SU-DHL-6 (cell line): ENCODE data around the gene SLC40A1.

Source experiments
- H2AFZ ChIP-seq: fragments of 200-600 bp; sonication (generic); 2 replicates; pipeline ENCODE4 v1.6.1; 2014; ENCODE audit warnings: low read depth, mild to moderate bottlenecking, moderate library complexity, mixed read lengths, antibody characterized with exemption, low read length; ENCODE audit not compliant: severe bottlenecking
- H3F3A ChIP-seq: fragments of 200-600 bp; shearing (Covaris generic); 2 replicates; pipeline ENCODE4 v1.6.0; 2016; ENCODE audit warnings: antibody characterized with exemption, mild to moderate bottlenecking; ENCODE audit not compliant: insufficient read depth
- H3K27ac ChIP-seq: fragments of 200-600 bp; sonication (generic); 2 replicates; pipeline ENCODE4 v1.5.1; 2016; ENCODE audit warnings: low read depth, mild to moderate bottlenecking, low read length, moderate library complexity, mixed read lengths
- H3K27me3 ChIP-seq: fragments of 200-600 bp; sonication (generic), shearing (Covaris generic); 2 replicates; pipeline ENCODE4 v1.6.0; 2014; ENCODE audit warnings: mild to moderate bottlenecking, low read length
- H3K36me3 ChIP-seq: fragments of 200-600 bp; sonication (generic); 2 replicates; pipeline ENCODE4 v1.6.1; 2014; ENCODE audit warnings: mild to moderate bottlenecking, low read length, mixed read lengths
- H3K4me2 ChIP-seq: fragments of 300-600, 200-600 bp; shearing (Covaris generic), sonication (generic); 2 replicates; pipeline ENCODE4 v1.6.0; 2014; ENCODE audit warnings: low read length, low read depth, mild to moderate bottlenecking; ENCODE audit not compliant: poor library complexity, severe bottlenecking
- H3K4me3 ChIP-seq: fragments of 200-600 bp; sonication (generic); 2 replicates; pipeline ENCODE4 v1.5.1; 2014; ENCODE audit warnings: antibody characterized with exemption, low read length, mild to moderate bottlenecking, mixed read lengths; ENCODE audit not compliant: insufficient read depth, poor library complexity, severe bottlenecking
- H3K79me2 ChIP-seq: fragments of 200-600 bp; sonication (generic); 2 replicates; pipeline ENCODE4 v1.6.1; 2014; ENCODE audit warnings: mild to moderate bottlenecking, low read length, moderate library complexity; ENCODE audit not compliant: insufficient read depth
- H3K9ac ChIP-seq: fragments of 200-600 bp; sonication (generic); 2 replicates; pipeline ENCODE4 v1.7.0; 2014; ENCODE audit warnings: mild to moderate bottlenecking, low read length
- H3K9me2 ChIP-seq: fragments of 200-600 bp; sonication (generic); replicated peaks from 2 replicates; pipeline ENCODE4 v1.6.1; 2014; ENCODE audit warnings: low read length; ENCODE audit not compliant: insufficient read depth
- H3K9me3 ChIP-seq: fragments of 200-600 bp; sonication (generic); 2 replicates; pipeline ENCODE4 v1.6.1; 2014; ENCODE audit warnings: low read length, mixed read lengths; ENCODE audit not compliant: insufficient read depth
- H4K20me1 ChIP-seq: fragments of 200-600 bp; sonication (generic); 2 replicates; pipeline ENCODE4 v1.6.1; 2014; ENCODE audit warnings: low read depth, mild to moderate bottlenecking, antibody characterized with exemption, low read length, moderate library complexity, mixed read lengths
- CTCF ChIP-seq: fragments of 200-600 bp; sonication (generic); IDR thresholded peaks from one replicate; pipeline ENCODE4 v1.5.1; 2017; ENCODE audit warnings: antibody characterized with exemption, mild to moderate bottlenecking, low read length, moderate library complexity; ENCODE audit not compliant: insufficient read depth, poor library complexity, severe bottlenecking
- EZH2phosphoT487 ChIP-seq: fragments of 200-600 bp; sonication (generic), shearing (Covaris generic); conservative IDR thresholded peaks from 2 replicates; pipeline ENCODE4 v1.6.1; 2018; ENCODE audit warnings: mild to moderate bottlenecking, antibody characterized with exemption, low read length, moderate library complexity, mixed read lengths

The SLC40A1 gene, protein sequence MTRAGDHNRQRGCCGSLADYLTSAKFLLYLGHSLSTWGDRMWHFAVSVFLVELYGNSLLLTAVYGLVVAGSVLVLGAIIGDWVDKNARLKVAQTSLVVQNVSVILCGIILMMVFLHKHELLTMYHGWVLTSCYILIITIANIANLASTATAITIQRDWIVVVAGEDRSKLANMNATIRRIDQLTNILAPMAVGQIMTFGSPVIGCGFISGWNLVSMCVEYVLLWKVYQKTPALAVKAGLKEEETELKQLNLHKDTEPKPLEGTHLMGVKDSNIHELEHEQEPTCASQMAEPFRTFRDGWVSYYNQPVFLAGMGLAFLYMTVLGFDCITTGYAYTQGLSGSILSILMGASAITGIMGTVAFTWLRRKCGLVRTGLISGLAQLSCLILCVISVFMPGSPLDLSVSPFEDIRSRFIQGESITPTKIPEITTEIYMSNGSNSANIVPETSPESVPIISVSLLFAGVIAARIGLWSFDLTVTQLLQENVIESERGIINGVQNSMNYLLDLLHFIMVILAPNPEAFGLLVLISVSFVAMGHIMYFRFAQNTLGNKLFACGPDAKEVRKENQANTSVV

DNA sequence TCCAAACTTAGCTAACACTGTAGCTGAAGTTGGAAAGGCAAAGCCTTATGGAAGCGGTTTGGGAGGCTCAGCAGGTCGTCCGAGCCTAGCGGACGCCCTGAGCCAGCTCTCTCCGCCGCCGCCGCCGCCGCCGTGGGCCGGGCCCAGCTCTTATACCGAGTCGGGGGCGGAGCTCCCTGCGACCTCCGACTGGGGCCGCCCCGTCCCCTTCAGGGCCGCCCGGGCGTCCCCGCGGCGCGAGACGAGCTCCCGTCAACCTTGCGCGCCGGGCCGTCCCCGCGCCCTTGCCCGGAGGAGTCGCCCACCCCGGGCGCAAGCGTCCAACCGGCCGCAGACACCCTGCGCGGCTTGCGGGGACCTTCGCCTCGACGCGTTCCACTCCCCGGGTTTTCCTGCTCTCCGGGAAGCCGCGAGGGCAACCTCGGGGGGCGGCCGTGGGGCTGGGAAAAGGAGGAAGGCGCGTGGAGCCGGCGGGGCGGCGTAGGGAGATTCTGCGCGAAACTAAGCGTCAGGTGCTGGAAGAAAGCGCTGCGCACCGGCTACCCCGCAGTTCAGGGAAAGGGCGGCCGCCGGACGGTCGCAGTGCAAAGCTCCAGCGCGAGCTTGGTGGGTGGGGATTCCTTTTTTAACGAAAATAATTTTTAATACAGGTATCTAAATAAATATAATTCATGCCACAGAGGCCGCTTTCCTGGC, at the start of gene SLC40A1:
Gene SLC40A1 (minus strand): TSS at position 129 of the 696 bp plus-strand sequence. CDS start 326 bp downstream, outside the sequence.
- no peak within 1 kb of the TSS for H3K9ac ChIP-seq
- peak within 1 kb of the TSS; percentile 1 for H2AFZ ChIP-seq
- H3K4me2 ChIP-seq, result peak within 1 kb of the TSS; percentile 43
- H3K9me3 ChIP-seq, result no peaks in the 10 kb centered on the region
- no peaks in the 10 kb centered on the region for H3F3A ChIP-seq
- no peaks in the 10 kb centered on the region for H4K20me1 ChIP-seq
- TF ChIP-seq CTCF (no peak), EZH2phosphoT487 (no peak)
- no peaks in the 10 kb centered on the region for H3K36me3 ChIP-seq
- H3K4me3 ChIP-seq, result no peak within 1 kb of the TSS
- H3K9me2 ChIP-seq, result no peaks in the 10 kb centered on the region
- no peak within 1 kb of the TSS for H3K27ac ChIP-seq
- H3K27me3 ChIP-seq, result 0 out of 2 replicates have a peak, but pooled peaks cover 2% of the 10 kb centered on the region
- no peaks in the 10 kb centered on the region for H3K79me2 ChIP-seq

GRCh38 chr2:189629531-189630453, 49.2 kb upstream of the SLC40A1 start:
- Histone ChIP-seq H3K9me3 (no peaks in the 10 kb centered on the region), H2AFZ (no peak overlapping the region), H3K9me2 (no peaks in the 10 kb centered on the region), H3K4me3 (no peak overlapping the region), H3K27me3 (no peaks in the 10 kb centered on the region), H4K20me1 (no peaks in the 10 kb centered on the region), H3K79me2 (no peaks in the 10 kb centered on the region), H3K4me2 (no peak overlapping the region), H3K27ac (no peak overlapping the region), H3K9ac (no peak overlapping the region), H3K36me3 (no peaks in the 10 kb centered on the region), H3F3A (no peaks in the 10 kb centered on the region)
- TF ChIP-seq CTCF, result no peak
- TF ChIP-seq EZH2phosphoT487, result no peak

- no peaks in the 10 kb centered on the region for H3K36me3 ChIP-seq
- H3K9ac ChIP-seq, result no peak overlapping the region
- no peak overlapping the region for H3K4me3 ChIP-seq
- no peak for TF ChIP-seq EZH2phosphoT487
- no peak for TF ChIP-seq CTCF
- H3F3A ChIP-seq, result no peaks in the 10 kb centered on the region
- H3K27ac ChIP-seq, result no peak overlapping the region
- H3K9me2 ChIP-seq, result no peaks in the 10 kb centered on the region
- no peaks in the 10 kb centered on the region for H3K79me2 ChIP-seq
- no peak overlapping the region for H2AFZ ChIP-seq
- no peaks in the 10 kb centered on the region for H3K27me3 ChIP-seq
- H3K4me2 ChIP-seq, result no peak overlapping the region
- H4K20me1 ChIP-seq, result no peaks in the 10 kb centered on the region
- H3K9me3 ChIP-seq, result no peaks in the 10 kb centered on the region
These were observed 48.4 kb upstream of the SLC40A1 start for GRCh38 chr2:189628817-189629530.
